CD4-positive, CD25-positive, alpha-beta regulatory T cell (primary cell): ENCODE data around the gene SFXN4. TPM values are rescaled to one million over a fixed set of nuclear protein-coding genes. Genes with fewer than 3 reads are reported as not detected.
"Not testable (repeated sequence)": the region's sequence is repeated elsewhere in the genome, so short reads cannot be mapped to it uniquely, and the experiment has no call there.

Experiments
- ATAC-seq, 2 donors: fragments of 150-1000 bp; cut with Tn5 transposase; one replicate each; pipeline ENCODE4 v1.10.0; 2021; ENCODE audit warnings: low read depth in 2 of 2, moderate number of reproducible peaks in 2 of 2, moderate library complexity in 1 of 2
- DNase-seq, 3 donors: peaks; one replicate each; pipeline versions ENCODE4 v3.0.0 to v3.0.0-alpha.2; 2012 to 2022; ENCODE audit warnings: mixed read lengths in 1 of 3
- H3K27ac ChIP-seq: one replicate; pipeline ENCODE4 v1.7.0; 2013; ENCODE audit warnings: mild to moderate bottlenecking, low read length; ENCODE audit not compliant: insufficient read depth, poor library complexity, severe bottlenecking
- H3K27me3 ChIP-seq: one replicate; pipeline ENCODE4 v1.7.0; 2013; ENCODE audit warnings: low read length; ENCODE audit not compliant: control insufficient read depth, insufficient read depth
- H3K36me3 ChIP-seq: one replicate; pipeline ENCODE4 v1.7.0; 2013; ENCODE audit warnings: mild to moderate bottlenecking, low read length, moderate library complexity; ENCODE audit not compliant: control insufficient read depth, insufficient read depth
- H3K4me1 ChIP-seq: 2 replicates; pipeline ENCODE4 v1.7.0; 2013; ENCODE audit warnings: mild to moderate bottlenecking, low read length; ENCODE audit not compliant: insufficient read depth, control insufficient read depth, poor library complexity, severe bottlenecking
- H3K4me3 ChIP-seq: one replicate; pipeline ENCODE4 v1.7.0; 2013; ENCODE audit warnings: low read depth, mild to moderate bottlenecking, low read length, moderate library complexity
- H3K9me3 ChIP-seq, 2 experiments: 1 replicate in 1 of 2; 2 replicates in 1 of 2; pipeline ENCODE4 v1.7.0; 2013; ENCODE audit warnings: low read length in 2 of 2, mild to moderate bottlenecking in 1 of 2, moderate library complexity in 1 of 2; ENCODE audit not compliant: control insufficient read depth in 2 of 2
- H3K27ac Mint-ChIP-seq, 3 donors: one replicate each; pipeline ENCODE4 v1.8.0; 2020 to 2022; ENCODE audit warnings: mild to moderate bottlenecking in 3 of 3, mixed read lengths in 3 of 3, moderate library complexity in 2 of 3
- H3K27me3 Mint-ChIP-seq: one replicate; pipeline ENCODE4 v1.8.0; 2022; ENCODE audit warnings: mild to moderate bottlenecking, mixed read lengths
- H3K36me3 Mint-ChIP-seq: one replicate; pipeline ENCODE4 v1.8.0; 2020; ENCODE audit warnings: mixed read lengths
- H3K4me1 Mint-ChIP-seq, 4 donors: one replicate each; pipeline ENCODE4 v1.8.0; 2020 to 2022; ENCODE audit warnings: mixed read lengths in 4 of 4, mild to moderate bottlenecking in 1 of 4
- H3K4me3 Mint-ChIP-seq, 4 donors: one replicate each; pipeline ENCODE4 v1.8.0; 2020 to 2022; ENCODE audit warnings: mild to moderate bottlenecking in 4 of 4, mixed read lengths in 4 of 4, moderate library complexity in 3 of 4
- H3K9me3 Mint-ChIP-seq, 7 donors: one replicate each; pipeline ENCODE4 v1.8.0; 2020 to 2022; ENCODE audit warnings: mixed read lengths in 7 of 7, mild to moderate bottlenecking in 3 of 7, moderate library complexity in 2 of 7
- polyA plus RNA-seq, 4 donors: library from polyadenylated mRNA; unstranded; fragments of 300-500 nt; fragmentation: Illumina TruSeq; gene quantifications; one replicate each; pipeline ENCODE4 v1.2.3, GENCODE V29; 2021
- total RNA-seq: library from RNA; stranded (reverse); gene quantifications from one replicate; pipeline ENCODE4 v1.2.3, GENCODE V29; 2022

Gene SFXN4
- total and polyA plus RNA-seq, 5 donors from 2014 or later = 10.7 to 23.7 (median 15.1) TPM

- Mint-ChIP-seq H3K27ac (no peak overlapping the region), H3K4me1 (peaks cover 4 to 28% (median 11%) of the 10 kb centered on the region in 4 donors), H3K4me3 (no peak overlapping the region), H3K36me3 (peaks cover 33% of the 10 kb centered on the region), H3K27me3 (no peaks in the 10 kb centered on the region), H3K9me3 (no peaks in the 10 kb centered on the region)
- Histone ChIP-seq H3K27me3 (no peaks in the 10 kb centered on the region), H3K4me3 (no peak overlapping the region), H3K9me3 (no peaks in the 10 kb centered on the region), H3K36me3 (peaks cover 66% of the 10 kb centered on the region), H3K4me1 (no peaks in the 10 kb centered on the region), H3K27ac (no peak overlapping the region)
- ATAC-seq (no peak), DNase-seq (no peak)
Observed at GRCh38 chr10:119113751-119114732, 51.5 kb downstream of the SFXN4 start.

DNA sequence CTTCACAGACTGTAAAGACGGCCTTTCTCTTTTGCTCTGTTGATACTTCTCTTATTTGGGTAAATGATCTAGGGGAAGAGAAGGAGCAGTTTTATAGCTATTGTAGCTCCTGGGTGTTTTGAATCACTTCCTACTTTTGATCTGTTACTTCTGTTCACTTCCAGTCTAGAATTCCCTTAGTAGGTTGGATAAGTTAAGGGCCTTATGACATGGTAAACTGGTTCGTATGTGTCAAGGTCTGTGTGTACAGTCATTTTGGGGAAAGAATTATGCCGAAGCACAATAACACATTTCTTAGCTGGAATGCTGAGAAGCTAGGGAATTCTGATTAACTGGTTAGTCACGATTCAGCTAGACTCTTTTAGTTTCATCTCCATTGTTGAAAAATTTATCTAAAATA, 53.5 kb downstream of the SFXN4 start:
- Mint-ChIP-seq H3K27me3 (no peaks in the 10 kb centered on the region), H3K4me1 (peaks cover 4 to 33% (median 14%) of the 10 kb centered on the region in 4 donors), H3K27ac (peak overlapping the region in 1 of 3 donors; percentile 51), H3K4me3 (no peak overlapping the region), H3K36me3 (peaks cover 30% of the 10 kb centered on the region), H3K9me3 (no peaks in the 10 kb centered on the region)
- Histone ChIP-seq H3K4me3 (no peak overlapping the region), H3K27me3 (no peaks in the 10 kb centered on the region), H3K36me3 (peaks cover 60% of the 10 kb centered on the region), H3K9me3 (no peaks in the 10 kb centered on the region), H3K27ac (no peak overlapping the region), H3K4me1 (no peaks in the 10 kb centered on the region)
- no peak for ATAC-seq
- no peak for DNase-seq

- H3K4me3 Mint-ChIP-seq = peak overlapping the region in 2 of 4 donors; percentile 30 to 88
- peaks cover 7 to 39% (median 24%) of the 10 kb centered on the region in 4 donors for H3K4me1 Mint-ChIP-seq
- H3K4me3 ChIP-seq, DNase-seq, H3K27me3 Mint-ChIP-seq, H3K27me3 ChIP-seq, H3K27ac ChIP-seq, ATAC-seq, H3K9me3 Mint-ChIP-seq, H3K9me3 ChIP-seq: not testable (repeated sequence)
- peak overlapping the region in 2 of 3 donors; percentile 15 to 47 for H3K27ac Mint-ChIP-seq
- H3K36me3 Mint-ChIP-seq = peaks cover 12% of the 10 kb centered on the region
- Histone ChIP-seq H3K36me3 (peaks cover 36% of the 10 kb centered on the region), H3K4me1 (peaks cover 13% of the 10 kb centered on the region)
Observed at GRCh38 chr10:119107771-119108170, 57.7 kb downstream of the SFXN4 start.

- H3K4me1 ChIP-seq = peaks cover 13% of the 10 kb centered on the region
- H3K4me3 Mint-ChIP-seq = peak overlapping the region in 1 of 4 donors; percentile 30
- not testable (repeated sequence) for ATAC-seq, H3K27ac ChIP-seq, H3K4me3 ChIP-seq, H3K27ac Mint-ChIP-seq, H3K27me3 Mint-ChIP-seq, H3K27me3 ChIP-seq, DNase-seq, H3K9me3 ChIP-seq, H3K9me3 Mint-ChIP-seq
- peaks cover 31% of the 10 kb centered on the region for H3K36me3 ChIP-seq
- H3K4me1 Mint-ChIP-seq = peaks cover 12 to 43% (median 26%) of the 10 kb centered on the region in 4 donors
- H3K36me3 Mint-ChIP-seq = peaks cover 11% of the 10 kb centered on the region
Observed at GRCh38 chr10:119107106-119107505, 58.4 kb downstream of the SFXN4 start.

GRCh38 chr10:119105899-119106298, 59.6 kb downstream of the SFXN4 start:
- H3K9me3 ChIP-seq, H3K36me3 Mint-ChIP-seq, H3K27me3 Mint-ChIP-seq, H3K27ac ChIP-seq, H3K27me3 ChIP-seq, ATAC-seq, H3K9me3 Mint-ChIP-seq, DNase-seq: not testable (repeated sequence)
- Histone ChIP-seq H3K4me1 (peaks cover 13% of the 10 kb centered on the region), H3K4me3 (peak overlapping the region; percentile 2), H3K36me3 (peaks cover 20% of the 10 kb centered on the region)
- peaks cover 12 to 48% (median 24%) of the 10 kb centered on the region in 4 donors for H3K4me1 Mint-ChIP-seq
- H3K4me3 Mint-ChIP-seq = peak overlapping the region; percentile 86 to 91 (median 88)
- H3K27ac Mint-ChIP-seq = peak overlapping the region; percentile 8 to 92 (median 67)

GRCh38 chr10:119105155-119105554, 60.4 kb downstream of the SFXN4 start:
- no peaks in the 10 kb centered on the region for H3K27me3 ChIP-seq
- H3K9me3 Mint-ChIP-seq = peaks cover 0 to 2% (median 0%) of the 10 kb centered on the region in 7 donors
- peaks cover 15% of the 10 kb centered on the region for H3K36me3 ChIP-seq
- no peak for ATAC-seq
- peak overlapping the region; percentile 78 for H3K4me3 ChIP-seq
- peaks cover 13% of the 10 kb centered on the region for H3K4me1 ChIP-seq
- peaks cover 12 to 54% (median 24%) of the 10 kb centered on the region in 4 donors for H3K4me1 Mint-ChIP-seq
- H3K36me3 Mint-ChIP-seq = peaks cover 9% of the 10 kb centered on the region
- no peak overlapping the region for H3K27ac ChIP-seq
- H3K27me3 Mint-ChIP-seq = no peaks in the 10 kb centered on the region
- H3K9me3 ChIP-seq = no peaks in the 10 kb centered on the region
- H3K27ac Mint-ChIP-seq = peak overlapping the region; percentile 8 to 92 (median 79)
- peak overlapping the region; percentile 86 to 91 (median 88) for H3K4me3 Mint-ChIP-seq
- no peak for DNase-seq

GRCh38 chr10:119104654-119105015, 60.9 kb downstream of the SFXN4 start:
- ATAC-seq (no peak), DNase-seq (peak in 1 of 3 donors; percentile 12)
- H3K27ac Mint-ChIP-seq = peak overlapping the region in 2 of 3 donors; percentile 31 to 82
- Histone ChIP-seq H3K4me1 (peaks cover 13% of the 10 kb centered on the region), H3K27ac (no peak overlapping the region), H3K4me3 (peak overlapping the region; percentile 78), H3K36me3 (peaks cover 10% of the 10 kb centered on the region), H3K9me3 (no peaks in the 10 kb centered on the region), H3K27me3 (no peaks in the 10 kb centered on the region)
- peaks cover 9% of the 10 kb centered on the region for H3K36me3 Mint-ChIP-seq
- H3K9me3 Mint-ChIP-seq = peaks cover 0 to 2% (median 0%) of the 10 kb centered on the region in 7 donors
- H3K4me3 Mint-ChIP-seq = peak overlapping the region; percentile 86 to 91 (median 88)
- H3K4me1 Mint-ChIP-seq = peaks cover 12 to 52% (median 22%) of the 10 kb centered on the region in 4 donors
- no peaks in the 10 kb centered on the region for H3K27me3 Mint-ChIP-seq
